GM21423 (cell line): Measurements from ENCODE around the gene LAMB2.

Experiments
- ATAC-seq: cut with Tn5 transposase; IDR thresholded peaks from one replicate; pipeline ENCODE4 v1.9.1; 2021; ENCODE audit warnings: mild to moderate bottlenecking, moderate library complexity; ENCODE audit not compliant: unreplicated experiment

The LAMB2 gene

GRCh38 chr3:49132437-49133225 is at the start of gene LAMB2:
LAMB2 (minus strand) TSS chr3:49133050; CDS start chr3:49132867, 183 bp downstream.
- no peak for ATAC-seq

- no peak for ATAC-seq
Measured at GRCh38 chr3:49181351-49181750, 48.5 kb upstream of the LAMB2 start.

- no peak for ATAC-seq
Measured at GRCh38 chr3:49180116-49180515, 47.3 kb upstream of the LAMB2 start.

- ATAC-seq = no peak
Measured at GRCh38 chr3:49177073-49177472, 44.2 kb upstream of the LAMB2 start.

- ATAC-seq = no peak
Measured at GRCh38 chr3:49175530-49175929, 42.7 kb upstream of the LAMB2 start.

- no peak for ATAC-seq
Measured at GRCh38 chr3:49174397-49174985, 41.6 kb upstream of the LAMB2 start.

GRCh38 chr3:49173792-49174170 is 40.9 kb upstream of the LAMB2 start:
- ATAC-seq = no peak

GRCh38 chr3:49173116-49173791 is 40.4 kb upstream of the LAMB2 start:
- ATAC-seq = no peak

- ATAC-seq = no peak
Measured at GRCh38 chr3:49172551-49173041, 39.7 kb upstream of the LAMB2 start.

GRCh38 chr3:49171775-49172500 is 39.1 kb upstream of the LAMB2 start:
- ATAC-seq = no peak

- no peak for ATAC-seq
Measured at GRCh38 chr3:49171119-49171774, 38.4 kb upstream of the LAMB2 start, which contains the start of gene KLHDC8B. KLHDC8B (plus strand) TSS chr3:49171598; CDS start chr3:49172770, 1,172 bp downstream.

GRCh38 chr3:49170744-49171118 is 37.9 kb upstream of the LAMB2 start:
- no peak for ATAC-seq

- ATAC-seq = no peak
Measured at GRCh38 chr3:49166752-49167556, 34.1 kb upstream of the LAMB2 start.

GRCh38 chr3:49165771-49166751 is 33.2 kb upstream of the LAMB2 start, which contains the start of gene CCDC71:
CCDC71 (minus strand) TSS chr3:49166331; CDS start chr3:49164208, 2,123 bp downstream.
- ATAC-seq = no peak

GRCh38 chr3:49164983-49165720 is 32.3 kb upstream of the LAMB2 start:
- no peak for ATAC-seq

GRCh38 chr3:49163609-49164008 is 30.8 kb upstream of the LAMB2 start:
- no peak for ATAC-seq

- no peak for ATAC-seq
Measured at GRCh38 chr3:49162751-49163419, 30.0 kb upstream of the LAMB2 start.
